ENCODE results near the gene NPY. TPM values are rescaled to one million over a fixed set of nuclear protein-coding genes. Genes with fewer than 3 reads are reported as not detected.

NPY gene
- total and polyA plus RNA-seq, 2 of the 4 experiments (the other 2 are of a cell fraction): not detected

- Histone ChIP-seq H2BK120ac (ENCODE audit: low read depth, low read length) (no peak overlapping the region), H4K91ac (ENCODE audit: insufficient read depth, low read depth, low read length) (no peak overlapping the region), H3K23ac (ENCODE audit: low read depth, low read length) (no peak overlapping the region), H4K5ac (ENCODE audit: low read depth, low read length) (no peak overlapping the region), H2BK20ac (ENCODE audit: low read depth, low read length) (no peak overlapping the region), H3K9me1 (ENCODE audit: insufficient read depth, low read length) (no peaks in the 10 kb centered on the region), H3K79me1 (ENCODE audit: low read depth in 1 of 2, low read length in 2 of 2) (no peaks in the 10 kb centered on the region), H3K9me3 (ENCODE audit: control insufficient read depth, insufficient read depth, low read length) (no peaks in the 10 kb centered on the region), H3K9ac (ENCODE audit: low read depth, low read length) (no peak overlapping the region), H3K56ac (ENCODE audit: extremely low read depth, insufficient read depth, low read length) (no peak overlapping the region), H2AFZ (replicated peaks; ENCODE audit: low read length, poor library complexity) (no peak overlapping the region), H4K20me1 (ENCODE audit: insufficient read depth, low read length) (no peaks in the 10 kb centered on the region), H3K4me1 (ENCODE audit: control insufficient read depth, insufficient read depth, low read length) (no peaks in the 10 kb centered on the region), H3K36me3 (ENCODE audit: control insufficient read depth, insufficient read depth, low read length) (no peaks in the 10 kb centered on the region), H3K4me3 (ENCODE audit: insufficient read depth, low read depth, low read length) (no peak overlapping the region), H3K14ac (replicated peaks; ENCODE audit: low read depth, low read length) (no peak overlapping the region), H3K4ac (ENCODE audit: low read depth, low read length) (no peak overlapping the region), H3K27ac (ENCODE audit: insufficient read depth, low read length) (no peak overlapping the region), H2BK15ac (ENCODE audit: low read depth, low read length) (no peak overlapping the region), H3K18ac (ENCODE audit: low read depth, low read length) (no peak overlapping the region), H2AK9ac (replicated peaks; ENCODE audit: low read depth, low read length, poor library complexity) (no peak overlapping the region), H2BK5ac (ENCODE audit: low read depth, low read length, poor library complexity, severe bottlenecking) (no peak overlapping the region), H2AK5ac (ENCODE audit: low read depth, low read length) (no peak overlapping the region), H3K4me2 (ENCODE audit: low read depth, low read length) (no peak overlapping the region), H4K8ac (ENCODE audit: low read depth in 2 of 2, low read length in 2 of 2) (no peak overlapping the region), H3K27me3 (ENCODE audit: control insufficient read depth, insufficient read depth, low read length) (no peaks in the 10 kb centered on the region)
- intact Hi-C loops (cut with micrococcal nuclease): no loop called here
- 57% methylated on average over 1 of the region's 2 CpGs; no CpG with 5 or more reads in 1 of the 2 experiments for WGBS, 2 experiments (ENCODE audit: extremely low coverage in 2 of 2, insufficient read length in 1 of 2)
- ATAC-seq (ENCODE audit: low read depth) (no peak), DNase-seq (no peak)
- ChIA-PET CTCF (interaction anchor here (1.7 kb wide), 1 partner anchor 10 kb away, joined by 6 read pairs; no protein-coding TSS in a partner anchor), POLR2A (ENCODE audit: unreplicated experiment) (no interaction called here)
- no TSS peak for BruUV-seq (replicated peaks)
- no peak for TF ChIP-seq MAZ (IDR thresholded peaks at IDR 0.05; ENCODE audit: borderline replicate concordance, low read depth, low read length)
- TF ChIP-seq BHLHE40 (IDR thresholded peaks at IDR 0.05; ENCODE audit: low read depth, low read length): no peak
- no peak for TF ChIP-seq CHD1 (IDR thresholded peaks at IDR 0.05; ENCODE audit: low read depth, low read length)
- TF ChIP-seq MXI1 (IDR thresholded peaks at IDR 0.05; ENCODE audit: borderline replicate concordance, low read depth, low read length): no peak
- no peak for TF ChIP-seq NFE2L2 (IDR thresholded peaks at IDR 0.05; ENCODE audit: low read depth, low read length)
- no peak for TF ChIP-seq CEBPB (IDR thresholded peaks at IDR 0.05; ENCODE audit: low read depth, low read length)
- no peak for TF ChIP-seq MAFK (IDR thresholded peaks at IDR 0.05; ENCODE audit: low read depth, low read length)
- TF ChIP-seq FOS (IDR thresholded peaks at IDR 0.05; ENCODE audit: low read depth, low read length): no peak
- TF ChIP-seq USF2 (IDR thresholded peaks at IDR 0.05; ENCODE audit: low read depth, low read length): no peak
- TF ChIP-seq RAD21 (IDR thresholded peaks at IDR 0.05; ENCODE audit: low read length): no peak
- dilution Hi-C loops (cut with HindIII; ENCODE audit: low sequenced_read_pairs, unreplicated experiment): no loop called here
- in situ Hi-C loops (cut with MboI; ENCODE audit: low sequenced_read_pairs): no loop called here
Observed at GRCh38 chr7:24244554-24244953, 39.4 kb upstream of the NPY start.

Data from IMR-90 (cell line).